Measurements from ENCODE around the gene ACSS1.

GRCh38 chr20:24994186-24994465 is 63.8 kb downstream of the ACSS1 start:
- TF ChIP-seq EP300 (IDR thresholded peaks at IDR 0.05) = no peak
- TF ChIP-seq POLR2A (IDR thresholded peaks at IDR 0.05) = no peak
- no peak for TF ChIP-seq CTCF (IDR thresholded peaks at IDR 0.05)

Data from tibial nerve (tissue), 4 donors.